GM21390 (cell line): Measurements from ENCODE around the gene ST6GALNAC6.

ENCODE experiments used
- ATAC-seq: cut with Tn5 transposase; IDR thresholded peaks from one replicate; pipeline ENCODE4 v1.9.1; 2021; ENCODE audit not compliant: unreplicated experiment

ST6GALNAC6 gene

DNA sequence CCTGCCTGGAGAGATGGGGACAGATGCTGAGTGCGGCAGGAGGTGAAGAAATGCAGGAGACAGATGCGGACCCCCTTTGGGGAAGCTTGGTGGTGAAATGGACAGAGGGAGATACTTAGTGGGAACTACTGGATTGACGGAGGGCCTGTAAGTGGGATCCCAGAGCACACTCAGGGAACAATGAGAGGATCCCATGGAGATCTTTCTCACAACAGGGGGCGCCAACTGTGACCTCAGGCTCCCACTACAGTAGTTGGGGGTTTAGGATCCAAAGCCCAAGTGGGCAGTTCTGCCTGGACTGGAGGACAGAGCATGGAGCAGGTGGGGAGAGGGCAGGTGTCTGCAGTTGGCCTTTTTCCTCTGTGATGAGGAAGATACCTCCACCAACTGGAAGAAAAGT, 34.8 kb upstream of the ST6GALNAC6 start:
- ATAC-seq, result no peak

DNA sequence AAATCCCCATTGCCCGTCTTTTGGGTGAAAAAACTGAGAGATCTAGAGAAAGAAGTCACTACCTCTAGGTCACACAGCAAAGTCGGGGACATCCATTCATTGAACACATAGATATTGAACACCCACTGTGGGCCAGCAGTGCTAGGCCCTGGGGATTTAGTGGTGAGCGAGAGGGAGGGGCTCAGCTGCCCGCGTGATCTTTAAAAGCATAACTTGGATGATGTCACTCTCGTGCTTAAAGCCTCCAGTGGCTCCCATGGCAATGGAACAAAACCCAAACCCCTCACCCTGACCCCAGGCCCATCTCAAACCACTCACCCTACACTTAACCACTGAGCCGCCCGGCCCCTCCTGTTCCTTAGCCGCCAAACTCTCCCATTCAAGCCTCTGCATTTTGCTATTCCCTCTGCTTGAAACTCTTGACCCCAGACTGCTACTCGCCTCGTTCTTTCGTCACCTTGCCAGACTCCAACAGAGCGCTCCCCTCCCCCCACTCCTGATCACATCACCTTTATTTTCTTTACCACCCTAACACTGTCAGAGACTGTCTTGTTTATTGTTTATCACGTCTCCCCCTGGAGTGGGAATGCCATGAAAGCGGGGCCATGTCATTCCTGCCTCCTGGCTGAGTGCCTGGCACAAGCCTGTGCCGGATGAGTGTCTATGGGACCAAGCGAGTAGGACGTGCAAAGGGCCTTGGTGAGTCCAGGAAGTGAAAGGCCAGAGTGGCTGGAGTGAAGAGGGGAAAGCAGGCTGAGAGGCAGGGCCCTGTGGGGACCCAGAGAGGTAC, 31.9 kb upstream of the ST6GALNAC6 start:
- ATAC-seq, result peak; percentile 14

DNA sequence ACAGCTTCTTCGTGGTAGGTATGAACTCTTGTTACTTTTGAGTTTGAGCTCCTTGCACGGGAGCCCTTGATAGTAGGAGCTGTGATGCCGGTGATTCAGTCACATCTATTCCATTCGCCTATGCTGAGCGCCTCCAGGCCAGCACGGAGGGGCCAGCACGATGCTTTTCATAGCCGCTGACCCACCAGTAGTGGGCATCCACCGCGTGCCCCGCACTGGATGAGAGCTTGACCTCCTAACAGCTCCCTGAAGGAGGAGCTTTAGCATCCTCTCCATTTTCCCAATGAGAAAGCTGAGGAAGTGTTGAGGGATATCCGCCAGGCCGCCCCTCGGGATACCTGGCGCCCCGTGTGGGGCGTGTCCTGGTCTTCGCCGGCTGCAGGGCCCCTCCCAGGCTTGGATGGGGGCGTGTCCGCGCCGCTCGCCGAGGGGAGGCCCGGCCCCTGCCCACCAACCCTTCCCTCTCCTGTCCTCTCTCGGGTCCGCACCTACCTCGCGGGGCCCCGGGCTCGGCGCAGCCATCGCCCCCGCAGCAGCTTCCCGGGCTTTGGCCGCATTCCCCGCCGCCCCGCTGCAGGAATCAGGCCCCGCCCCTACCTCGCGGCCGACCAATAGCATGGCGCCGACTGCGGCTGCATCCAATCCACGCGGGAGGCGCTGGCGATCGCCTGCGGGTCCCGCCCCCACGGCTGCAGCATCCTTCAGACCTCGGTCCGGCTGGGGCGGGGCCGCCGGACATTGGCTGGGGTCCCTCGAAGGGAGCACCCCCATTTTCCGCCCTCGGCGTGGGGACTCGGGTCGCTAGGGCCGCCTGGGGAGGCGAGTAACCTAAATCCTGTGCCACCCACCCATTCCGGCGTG, 31.1 kb upstream of the ST6GALNAC6 start, which contains the start of gene PIP5KL1:
Gene PIP5KL1 (minus strand): TSS at position 547 of the 861 bp plus-strand sequence. CDS start 25 bp downstream, at position 522.
- peak; percentile 73 for ATAC-seq

DNA sequence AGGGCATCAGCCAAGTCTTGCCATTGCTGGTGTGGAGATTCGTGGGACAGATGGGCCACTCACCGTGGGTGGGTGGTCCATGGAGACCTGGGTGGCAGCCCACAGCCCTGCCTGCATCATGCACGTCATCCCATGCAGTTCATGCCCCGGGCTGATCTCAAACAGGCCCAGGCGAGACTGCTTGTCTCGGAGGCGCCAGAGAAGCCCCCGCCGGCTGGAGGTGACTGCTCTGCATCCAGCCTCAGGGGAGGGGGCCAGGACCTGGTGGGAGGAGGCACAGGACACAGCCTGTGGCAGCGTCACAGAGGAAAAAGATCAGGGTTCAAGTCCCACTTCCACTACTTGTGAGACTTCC, 30.2 kb upstream of the ST6GALNAC6 start:
- ATAC-seq, result no peak

DNA sequence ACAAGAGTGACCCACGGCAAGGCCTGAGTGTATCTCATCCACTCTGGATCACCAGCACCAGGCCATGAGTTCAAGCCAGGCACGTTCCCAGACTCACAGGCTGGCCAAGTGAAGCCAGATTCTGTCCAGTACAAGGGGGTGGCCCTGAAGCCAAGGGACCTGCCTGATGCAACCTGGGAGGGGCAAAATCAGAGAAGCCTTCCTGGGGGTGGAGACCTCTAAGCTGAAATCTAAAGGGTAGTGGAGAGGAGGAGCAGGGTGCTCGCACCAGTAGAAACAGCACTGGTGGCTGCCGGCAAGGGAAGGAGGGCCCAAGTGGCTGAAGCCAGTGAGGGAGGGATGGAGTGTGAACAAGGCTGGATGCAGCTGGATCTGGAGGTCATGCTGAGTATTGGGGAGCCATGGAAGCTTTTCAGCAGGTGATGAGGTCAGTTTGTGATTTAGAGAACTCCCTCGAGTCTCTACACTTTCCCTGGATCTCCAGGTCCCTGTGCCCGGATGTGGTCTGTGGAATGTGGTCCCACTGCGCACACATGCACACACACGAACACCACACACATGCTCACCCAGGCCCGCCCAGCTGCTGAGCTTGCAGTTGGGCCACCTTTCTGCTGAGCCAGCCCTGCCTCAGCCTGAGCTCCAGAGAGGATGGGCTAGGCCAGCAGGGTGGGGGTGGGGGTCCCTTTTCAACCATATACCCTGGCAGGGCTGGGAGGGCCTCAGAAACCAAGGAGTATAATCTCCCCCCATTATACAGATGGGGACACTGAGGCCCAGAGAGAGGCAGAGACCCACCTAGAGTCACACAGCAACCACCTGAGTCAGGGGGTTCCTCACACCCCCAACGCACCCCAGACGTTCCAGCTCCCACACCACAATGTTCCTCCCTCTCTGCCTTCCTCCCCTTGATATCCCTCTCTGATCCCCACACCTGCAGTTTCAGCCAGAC, 29.5 kb upstream of the ST6GALNAC6 start:
- no peak for ATAC-seq

DNA sequence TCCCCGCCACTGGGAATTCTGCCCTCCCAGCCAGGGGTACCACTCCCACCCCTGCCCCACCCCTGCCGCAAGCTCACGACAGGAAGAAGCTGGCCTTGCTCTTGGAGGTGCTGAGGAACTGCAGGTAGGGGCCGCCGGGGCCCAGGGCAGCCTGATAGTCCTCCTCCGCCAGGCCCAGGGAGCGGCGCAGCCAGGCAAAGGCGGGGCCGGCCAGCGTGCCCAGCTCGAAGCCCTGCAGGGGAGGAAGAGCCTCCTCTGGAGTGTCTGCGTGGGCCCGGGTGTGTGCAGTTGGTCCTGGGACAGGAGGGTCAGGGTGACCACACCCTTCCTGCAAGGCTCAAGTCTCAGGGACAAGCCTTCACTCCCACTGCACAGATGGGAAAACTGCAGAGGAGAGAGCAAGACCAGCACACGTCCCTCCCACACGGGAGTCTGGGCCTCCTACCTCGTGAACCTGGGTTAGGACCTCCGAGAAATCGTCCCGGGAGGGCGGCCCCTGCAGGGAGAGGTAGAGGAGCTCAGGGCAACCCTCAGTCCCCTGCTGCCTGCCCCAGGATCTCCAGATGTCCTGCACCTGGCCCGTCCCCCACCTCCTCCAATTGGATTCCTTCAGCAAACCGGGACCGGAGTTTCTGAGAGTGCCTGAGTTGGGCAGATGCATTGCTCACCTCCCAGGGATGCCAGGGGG, 28.7 kb upstream of the ST6GALNAC6 start:
- no peak for ATAC-seq

DNA sequence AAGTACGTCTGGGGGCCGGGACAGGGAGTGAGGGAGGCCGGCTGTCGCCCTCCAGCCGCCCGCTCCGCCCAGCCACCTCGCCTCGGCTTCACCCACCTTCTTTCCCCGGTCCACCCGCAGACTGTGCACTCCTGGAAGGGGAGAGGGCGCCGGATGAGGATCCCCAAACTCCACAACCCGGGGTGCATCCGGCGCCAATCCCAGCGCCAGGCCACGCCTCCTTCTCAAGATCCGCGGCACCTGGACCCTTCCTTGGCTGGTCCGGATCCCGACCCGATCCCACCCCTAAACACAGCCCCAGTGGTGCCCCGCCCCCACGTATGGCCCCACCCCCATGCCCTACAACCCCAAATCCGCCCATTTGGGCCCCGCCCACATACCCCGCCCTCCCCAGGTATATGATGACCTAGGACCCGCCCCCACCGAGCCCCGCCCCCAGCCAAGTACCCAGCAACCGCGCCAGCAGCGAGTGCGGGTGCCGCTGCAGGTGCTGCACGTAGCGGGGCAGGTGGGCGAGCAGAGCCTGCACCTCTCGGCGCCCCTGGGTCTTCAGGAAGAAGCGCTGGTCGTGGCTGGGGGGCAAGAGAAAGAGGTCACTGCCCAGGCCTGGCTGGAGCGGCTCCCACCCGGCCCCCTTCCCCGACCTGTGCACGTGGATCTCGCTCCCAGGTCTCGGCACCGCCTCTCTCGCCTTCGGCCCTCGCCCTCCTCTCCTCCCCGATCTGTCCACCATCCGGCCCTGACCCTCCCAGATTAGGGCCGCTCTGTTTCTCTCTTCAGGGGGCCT, 28.0 kb upstream of the ST6GALNAC6 start:
- no peak for ATAC-seq

DNA sequence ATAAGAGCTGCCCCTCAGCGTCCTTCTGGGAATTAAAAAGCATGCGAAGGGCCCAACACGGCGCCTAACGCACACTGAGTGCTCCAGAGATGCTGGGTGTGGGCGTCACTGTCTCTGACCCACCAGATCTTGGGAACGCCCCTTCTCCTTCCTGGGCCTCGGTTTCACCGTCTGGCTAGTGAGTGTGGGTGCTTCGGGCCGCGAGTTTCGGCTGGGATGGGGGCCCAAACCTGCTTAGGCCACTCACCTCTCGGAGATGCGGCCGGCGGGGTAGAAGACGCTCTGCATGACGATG, 27.4 kb upstream of the ST6GALNAC6 start:
- ATAC-seq, result no peak

DNA sequence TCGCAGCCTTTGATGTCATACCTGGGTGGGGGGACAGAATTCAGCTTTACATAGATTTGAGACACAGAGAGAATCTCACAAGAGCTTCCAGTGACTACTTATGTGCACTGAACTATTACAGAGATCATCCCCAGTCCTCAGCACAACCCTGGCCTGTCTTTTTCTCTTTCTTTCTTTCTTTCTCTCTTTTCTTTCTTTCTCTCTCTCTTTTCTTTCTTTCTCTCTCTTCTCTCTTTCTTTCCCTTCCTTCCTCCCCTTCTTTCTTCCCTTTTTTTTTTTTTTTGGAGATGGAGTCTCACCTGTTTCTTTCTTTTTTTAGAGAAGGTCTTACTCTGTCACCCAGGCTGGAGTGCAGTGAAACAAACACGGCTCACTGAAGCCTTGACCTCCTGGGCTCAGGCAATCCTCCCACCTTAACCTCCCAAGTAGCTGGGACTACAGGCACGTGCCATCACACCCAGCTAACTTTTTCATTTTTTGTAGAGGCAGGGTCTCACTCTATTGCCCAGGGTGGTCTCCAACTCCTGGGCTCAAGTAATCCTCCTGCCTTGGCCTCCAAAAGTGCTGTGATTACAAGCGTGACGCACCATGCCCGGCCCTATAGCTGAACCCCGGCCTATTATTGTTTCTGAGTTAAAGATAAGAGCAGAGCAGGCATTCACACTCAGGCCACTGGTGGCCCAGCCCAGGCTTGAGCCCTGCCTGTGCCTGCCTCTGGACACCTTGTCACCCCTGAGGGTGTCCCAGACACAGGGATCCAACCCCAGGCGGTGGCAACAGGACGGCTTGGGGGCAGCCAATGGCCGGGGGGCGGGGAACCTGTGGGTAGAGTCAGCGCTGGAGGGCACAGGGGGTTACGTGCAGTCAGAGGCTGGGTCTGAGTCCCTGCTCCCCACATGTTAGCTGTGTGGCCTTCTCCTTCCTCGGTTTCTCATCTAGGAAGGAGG, 26.8 kb upstream of the ST6GALNAC6 start:
- ATAC-seq, result no peak

DNA sequence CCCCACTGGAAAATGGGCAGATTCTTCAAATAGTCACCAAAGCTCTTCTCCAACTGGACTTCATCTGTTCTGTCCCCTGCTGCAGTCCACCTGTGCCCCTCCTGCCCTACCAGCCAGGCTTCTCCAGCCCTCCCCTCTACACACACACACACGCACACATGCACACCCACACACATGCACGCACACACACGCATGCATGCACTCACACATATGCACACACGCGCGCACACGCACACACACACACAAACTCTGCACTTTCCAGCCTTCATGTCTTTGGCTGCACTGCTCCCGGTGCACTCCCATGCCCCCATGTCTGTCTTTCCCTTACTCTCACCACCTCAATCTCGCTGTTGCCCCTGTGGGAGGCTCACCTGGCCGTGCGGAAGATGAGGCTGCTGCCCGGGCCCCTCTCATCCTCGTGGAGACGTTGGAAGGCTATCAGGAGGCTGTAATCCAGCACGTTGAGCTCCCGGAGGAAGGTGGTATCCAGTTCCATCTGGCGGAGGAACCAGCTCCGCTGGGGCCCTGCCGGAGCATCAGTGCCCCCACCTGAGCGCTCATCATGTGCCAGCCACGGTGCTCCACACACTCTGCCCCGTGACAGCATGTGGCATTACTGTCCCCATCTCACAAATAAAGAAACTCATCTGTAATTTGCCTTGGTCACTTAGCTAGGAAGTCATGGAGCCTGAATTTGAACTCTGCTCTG, 25.5 kb upstream of the ST6GALNAC6 start:
- no peak for ATAC-seq

DNA sequence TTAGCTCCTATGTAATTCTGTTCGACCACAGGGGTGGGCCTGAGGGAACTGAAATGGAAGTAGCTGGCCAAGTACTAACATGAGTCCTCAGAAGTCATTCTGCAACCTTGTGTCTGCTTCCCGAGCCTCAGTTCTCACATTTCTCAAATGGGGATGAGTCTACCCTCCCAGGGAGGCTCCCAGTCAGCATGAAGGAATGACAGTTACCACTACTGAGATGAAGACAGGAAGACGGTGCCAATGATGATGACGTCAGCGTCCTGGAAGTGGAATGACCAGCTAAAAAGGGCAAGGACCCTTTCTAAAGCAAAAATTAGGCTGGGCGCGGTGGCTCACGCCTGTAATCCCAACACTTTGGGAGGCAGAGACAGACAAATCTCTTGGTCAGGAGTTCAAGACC, 24.4 kb upstream of the ST6GALNAC6 start:
- ATAC-seq, result no peak

DNA sequence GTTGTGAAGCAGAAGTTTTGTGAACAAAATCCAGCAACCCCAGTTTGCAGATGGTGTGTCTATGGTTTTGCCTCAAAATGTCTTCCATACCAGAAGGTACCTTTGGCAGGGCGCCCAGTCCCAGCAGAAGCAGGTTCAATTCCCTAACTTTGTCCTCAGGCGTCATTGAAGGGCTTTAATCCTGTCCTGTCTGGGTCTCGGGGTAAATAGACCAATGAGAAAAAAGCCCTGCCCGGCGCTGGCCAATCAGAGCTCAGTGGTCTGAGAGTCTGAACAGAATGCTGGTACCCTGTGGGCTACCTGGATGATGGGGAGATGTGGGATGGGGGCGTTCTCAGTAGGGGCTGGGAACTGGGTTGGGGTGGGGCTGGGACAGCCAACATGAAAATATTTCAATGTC, 23.6 kb upstream of the ST6GALNAC6 start:
- no peak for ATAC-seq

DNA sequence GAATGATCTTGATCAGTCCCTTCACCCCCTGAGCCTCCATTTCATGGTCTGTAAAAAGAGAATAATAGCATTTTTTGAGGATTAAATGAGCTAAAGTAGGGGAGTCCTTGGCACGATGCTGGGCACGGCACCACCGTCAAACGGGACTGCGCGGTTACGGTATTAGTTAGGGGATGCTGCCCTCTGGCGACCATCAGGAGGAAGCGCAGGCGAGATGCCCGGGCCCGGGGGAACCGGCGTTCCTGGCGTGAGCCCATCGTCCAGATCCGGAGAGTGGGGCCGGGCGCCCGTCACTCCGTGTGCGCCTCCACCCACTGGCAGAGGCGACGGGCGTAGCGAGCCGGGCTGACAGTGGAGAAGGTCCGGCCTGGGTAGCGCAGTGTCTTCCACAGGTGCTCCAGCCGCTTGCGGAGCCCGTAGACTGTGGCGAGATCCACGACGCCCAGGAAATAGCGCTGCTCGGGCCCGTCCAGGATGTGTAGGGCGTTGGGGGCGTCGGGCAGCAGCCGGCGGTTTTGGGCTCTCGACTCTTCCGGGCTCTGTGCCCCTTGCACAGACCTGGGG, 22.2 kb upstream of the ST6GALNAC6 start:
- no peak for ATAC-seq

DNA sequence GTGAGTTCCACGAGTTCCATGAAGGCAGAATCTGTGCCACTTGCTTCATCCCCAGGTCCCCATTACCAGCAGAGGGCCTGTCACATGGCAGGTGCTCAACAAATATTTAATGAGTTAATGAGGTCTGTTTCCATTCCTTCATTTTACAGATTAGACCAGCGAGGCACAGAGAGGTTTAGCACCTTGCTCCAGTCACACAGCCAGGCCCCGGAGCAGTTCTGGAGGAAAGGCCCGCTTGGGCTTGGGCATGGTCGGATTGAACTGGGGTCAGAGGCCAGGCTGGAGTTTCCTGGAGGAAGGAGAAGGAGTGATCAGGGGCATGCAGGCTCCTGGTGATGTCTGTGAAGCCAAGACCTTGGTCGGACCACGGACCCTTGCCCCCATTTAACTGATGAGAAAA, 21.4 kb upstream of the ST6GALNAC6 start:
- no peak for ATAC-seq

DNA sequence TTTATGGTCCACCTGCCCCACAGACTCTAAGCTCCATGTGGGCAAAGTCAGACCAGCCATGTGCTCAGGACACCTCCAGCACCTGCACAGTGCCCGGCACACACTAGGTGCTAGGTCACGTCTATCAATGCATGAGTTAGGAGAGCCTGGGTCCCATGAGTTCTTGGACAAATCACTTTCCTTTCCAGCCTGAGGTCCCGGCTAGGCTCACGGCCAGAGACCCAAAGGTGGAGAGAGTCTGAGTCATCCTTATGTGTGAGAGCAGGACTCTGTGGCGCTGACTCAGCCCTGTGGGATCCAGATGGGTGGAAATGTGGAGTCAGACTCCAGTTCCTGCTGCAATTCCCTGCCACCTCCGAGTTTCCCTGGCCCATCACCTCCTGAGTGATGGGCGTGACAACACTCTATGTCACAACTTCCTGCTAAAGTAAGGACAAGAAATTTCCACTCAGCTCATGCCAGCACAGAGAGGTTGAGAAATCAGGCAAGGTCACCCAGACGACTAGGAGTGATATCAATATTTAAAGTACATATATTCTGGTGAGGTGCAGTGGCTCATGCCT, 19.9 kb upstream of the ST6GALNAC6 start:
- no peak for ATAC-seq

DNA sequence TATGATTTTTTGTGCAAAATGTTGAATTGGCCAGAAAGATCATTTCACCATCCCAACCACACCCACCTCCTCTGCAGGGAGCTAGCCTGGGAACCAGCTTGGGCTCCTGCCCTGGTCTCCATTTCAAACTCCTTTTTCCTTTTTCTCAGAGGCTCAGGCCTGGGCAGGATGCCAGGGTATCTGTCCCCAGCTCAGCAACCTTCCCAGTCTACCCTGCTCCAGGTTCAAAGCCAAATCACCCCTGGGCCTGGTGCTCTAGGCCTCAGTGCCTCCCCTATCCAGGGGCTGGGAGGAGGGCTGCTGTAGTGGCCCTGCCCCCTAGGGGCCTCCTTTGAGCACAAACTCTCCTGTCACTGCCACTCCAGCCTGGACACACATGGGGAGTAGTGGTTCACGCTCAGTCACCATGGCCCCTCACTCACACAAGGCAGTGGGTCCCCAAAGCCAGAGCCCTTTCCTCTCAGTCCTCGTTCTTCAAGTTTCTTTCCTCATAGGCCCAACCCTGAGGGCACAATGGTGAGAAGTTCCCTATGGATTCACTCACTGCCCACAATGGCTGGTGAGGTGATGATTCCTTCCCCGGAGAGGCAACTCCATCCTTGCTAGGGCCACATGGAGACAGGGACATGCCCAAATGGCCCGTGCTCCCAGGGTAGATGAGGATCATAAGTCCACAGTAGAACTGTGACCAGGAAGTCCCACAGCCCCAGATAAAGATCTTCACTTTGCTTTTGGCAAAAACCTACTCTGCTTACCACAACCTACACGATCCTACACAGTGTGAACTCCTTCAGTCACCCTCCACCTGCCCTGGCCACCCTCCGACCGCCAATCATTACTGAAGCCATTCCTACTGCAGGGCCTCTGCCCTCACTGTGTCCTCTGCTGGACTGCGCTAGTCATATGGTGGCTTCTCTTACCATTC, 19.0 kb upstream of the ST6GALNAC6 start:
- no peak for ATAC-seq
